NCI-H1048 (cell line): ENCODE measurements around the gene PTTG1IP2.

Experiments
- DNase-seq: peaks from one replicate; lab custom pipeline; 2025; lab: John Stamatoyannopoulos, UW

Gene PTTG1IP2

DNA sequence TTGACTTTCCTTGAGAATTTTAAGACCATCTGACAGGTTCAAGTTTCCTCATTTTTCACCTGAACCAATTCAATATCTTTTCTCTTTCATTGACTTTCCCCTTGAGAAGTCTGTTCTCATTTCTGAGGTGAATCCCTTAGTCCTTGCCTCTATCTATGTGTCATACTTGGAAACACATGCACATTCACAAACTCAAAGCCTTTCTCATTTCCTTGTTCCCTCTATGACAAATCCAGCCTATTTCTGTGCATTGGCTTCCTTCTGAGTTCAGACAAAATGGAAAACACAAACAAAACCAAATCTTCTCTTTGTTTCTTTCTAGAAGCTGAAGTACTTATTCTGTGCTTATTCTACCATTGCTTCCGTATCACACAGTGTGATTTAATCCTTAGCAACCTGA, 13.8 kb downstream of the PTTG1IP2 start:
- no peak for DNase-seq

DNA sequence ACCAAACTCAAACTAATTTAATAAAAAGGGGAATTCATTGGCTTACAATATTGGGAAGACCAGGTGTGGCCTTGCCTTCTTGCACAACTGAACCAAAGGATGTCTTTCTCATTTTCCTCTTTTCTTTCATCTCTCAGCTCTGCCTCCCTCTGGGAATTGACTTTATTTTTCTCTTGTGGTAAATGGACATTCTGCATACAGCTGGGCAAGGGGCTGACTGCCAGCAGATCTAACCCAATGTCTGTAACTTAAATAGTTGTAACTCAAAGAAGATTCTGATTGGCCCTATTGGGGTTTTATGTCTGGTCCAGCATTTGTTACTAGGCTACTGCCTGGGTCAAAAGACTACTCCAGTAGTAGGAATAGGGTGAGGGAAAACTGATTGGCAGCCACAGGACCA, 15.3 kb downstream of the PTTG1IP2 start:
- DNase-seq: no peak

- DNase-seq: no peak
Observed at GRCh38 chr7:90485734-90486316, 16.4 kb downstream of the PTTG1IP2 start.

DNA sequence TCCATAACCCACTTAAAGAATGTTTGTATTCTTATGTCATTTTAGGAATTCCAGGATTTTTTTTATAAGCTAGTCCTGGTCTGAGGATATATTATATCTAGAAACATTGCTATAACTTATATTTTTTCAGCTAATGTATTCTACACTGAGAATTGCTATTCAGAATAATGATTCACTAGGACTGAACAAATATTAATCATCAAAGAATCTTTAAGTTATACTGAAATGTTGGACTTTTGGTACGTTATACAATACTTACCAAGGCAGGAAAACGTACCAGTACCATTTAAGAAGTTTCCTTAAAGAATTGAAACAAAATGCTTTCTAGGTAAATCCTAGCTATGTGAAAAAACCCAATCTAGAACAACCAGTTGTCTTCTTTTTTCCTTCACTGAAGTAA, 18.4 kb downstream of the PTTG1IP2 start:
- no peak for DNase-seq

DNA sequence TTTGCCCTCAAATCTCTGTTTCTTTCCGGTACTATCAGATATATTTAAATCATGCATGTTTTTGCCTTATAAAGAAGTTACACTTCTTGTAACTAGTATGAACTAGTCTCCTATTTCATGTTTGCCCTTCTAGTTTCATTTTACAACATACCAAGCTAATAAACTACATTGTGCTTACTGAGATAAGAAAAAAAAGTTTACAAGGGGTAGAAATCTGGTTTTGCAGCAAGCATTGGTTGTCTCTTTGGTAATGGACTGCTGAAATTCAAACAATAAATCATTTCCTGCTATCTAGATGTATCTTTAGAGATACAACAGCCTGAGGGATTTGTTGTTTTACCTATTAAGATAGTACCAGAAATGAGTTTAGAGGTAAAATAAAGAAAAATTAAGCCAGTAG, 18.8 kb downstream of the PTTG1IP2 start:
- no peak for DNase-seq

- no peak for DNase-seq
Observed at GRCh38 chr7:90492250-90492649, 22.8 kb downstream of the PTTG1IP2 start.

DNA sequence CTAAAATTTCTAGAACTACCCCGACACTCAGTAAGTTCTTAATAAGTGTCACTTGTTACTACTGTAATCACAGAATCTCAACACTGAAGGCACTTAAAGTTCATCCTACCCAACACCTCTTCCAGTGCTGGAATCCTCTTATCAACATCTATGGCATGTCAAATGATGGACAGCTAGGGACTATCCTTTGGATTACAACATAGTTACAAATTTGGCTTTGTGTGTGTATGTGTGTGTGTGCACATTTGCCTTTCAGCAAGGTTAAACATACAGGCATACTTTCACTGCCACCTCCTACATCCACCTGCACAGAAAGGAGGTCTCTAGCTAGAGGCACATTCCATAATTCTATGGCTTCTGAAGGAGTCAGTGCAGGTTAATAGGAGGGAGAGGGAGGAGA, 25.8 kb downstream of the PTTG1IP2 start:
- DNase-seq: no peak

DNA sequence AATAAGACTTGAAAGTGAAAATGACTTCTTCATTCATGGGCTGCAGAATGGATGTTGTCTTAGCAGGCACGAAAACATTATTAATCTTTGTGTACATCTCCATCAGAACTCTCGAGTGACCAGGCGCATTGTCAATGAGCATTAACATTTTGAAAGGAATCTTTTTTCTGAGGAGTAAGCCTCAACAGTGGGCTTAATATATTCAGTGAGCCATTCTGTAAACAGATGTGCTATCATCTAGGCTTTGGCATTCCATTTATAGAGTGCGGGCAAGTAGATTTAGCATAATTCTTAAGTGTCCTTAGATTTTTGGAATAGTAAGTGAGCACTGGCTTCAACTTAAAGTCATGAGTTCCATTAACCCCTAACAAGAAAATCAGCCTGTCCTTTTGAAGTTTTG, 33.1 kb downstream of the PTTG1IP2 start:
- no peak for DNase-seq

DNA sequence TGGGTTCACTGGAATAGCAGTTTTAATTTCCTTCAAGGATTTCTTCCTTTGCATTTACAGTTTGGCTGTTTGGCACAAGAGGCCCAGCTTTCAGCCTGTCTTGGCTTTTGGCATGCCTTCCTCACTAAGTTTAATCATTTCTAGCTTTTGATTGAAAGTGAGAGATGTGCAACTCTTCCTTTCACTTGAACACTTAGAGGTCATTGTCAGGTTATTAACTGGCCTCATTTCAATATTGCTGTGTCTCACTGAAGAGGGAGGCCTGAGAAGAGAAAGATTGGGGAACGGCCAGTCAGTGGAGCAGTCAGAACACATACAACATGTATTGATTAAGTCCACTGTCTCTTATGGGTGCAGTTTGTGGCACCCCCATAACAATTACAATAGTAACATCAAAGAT, 33.9 kb downstream of the PTTG1IP2 start:
- no peak for DNase-seq

DNA sequence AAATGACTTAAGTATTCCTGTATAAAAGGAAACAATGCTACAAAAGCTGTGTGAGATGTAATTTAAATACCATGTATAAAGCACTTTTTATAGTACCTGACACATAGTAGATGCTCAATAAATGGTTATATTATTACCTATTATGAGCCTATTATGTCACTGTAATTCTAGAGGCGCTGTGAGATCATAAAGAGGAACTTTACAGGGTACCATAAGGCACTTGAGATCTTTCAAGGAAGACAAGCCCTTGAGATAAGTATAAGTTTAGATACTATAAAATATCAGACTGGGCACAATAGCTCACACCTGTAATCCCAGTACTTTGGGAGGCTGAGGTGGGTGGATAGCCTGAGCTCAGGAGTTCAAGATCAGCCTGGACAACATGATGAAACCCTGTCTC, 38.3 kb downstream of the PTTG1IP2 start:
- no peak for DNase-seq

- no peak for DNase-seq
Observed at GRCh38 chr7:90511776-90512175, 42.3 kb downstream of the PTTG1IP2 start.

DNA sequence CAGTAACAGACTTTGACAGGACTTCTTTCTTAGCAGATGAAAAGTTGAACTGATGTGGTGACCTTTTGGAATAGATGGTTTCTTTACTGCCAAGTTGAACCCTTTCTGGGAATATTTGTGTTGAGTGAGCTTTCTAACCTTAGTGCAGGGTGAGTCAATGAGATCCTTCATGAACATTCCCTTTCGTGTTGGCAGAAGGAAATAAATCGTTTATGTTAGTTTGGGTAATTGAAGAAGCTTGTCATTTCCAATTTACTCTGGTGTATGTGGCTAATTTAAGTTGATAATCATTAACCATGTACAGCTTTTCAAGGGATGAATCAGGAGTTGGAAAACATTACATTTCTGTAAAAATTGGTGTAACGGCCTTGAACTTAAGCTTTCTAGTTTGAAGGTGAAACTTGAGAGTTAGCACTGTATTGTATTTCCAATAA, 43.4 kb downstream of the PTTG1IP2 start:
- no peak for DNase-seq

DNA sequence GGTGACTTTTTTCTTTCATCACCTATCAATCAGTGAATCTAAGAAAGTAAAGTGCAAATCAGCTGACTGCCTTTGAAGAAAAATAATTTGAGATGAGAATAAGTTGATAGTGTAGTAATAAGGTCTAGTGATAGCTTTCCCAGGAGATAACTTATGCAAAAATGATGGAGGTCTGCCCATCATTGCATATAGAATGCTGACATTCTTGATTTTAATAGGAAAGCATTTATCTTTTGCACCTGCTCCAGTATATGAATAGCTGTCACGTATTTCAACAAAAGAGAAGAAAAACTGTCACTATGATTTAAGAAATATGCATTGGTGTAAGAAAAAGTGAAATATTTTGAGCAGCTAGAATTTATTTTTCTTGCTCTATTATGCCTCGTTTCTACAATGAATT, 46.8 kb downstream of the PTTG1IP2 start:
- no peak for DNase-seq

GRCh38 chr7:90518630-90519029, 49.2 kb downstream of the PTTG1IP2 start:
- no peak for DNase-seq

- no peak for DNase-seq
Observed at GRCh38 chr7:90520484-90520883, 51.0 kb downstream of the PTTG1IP2 start.

- no peak for DNase-seq
Observed at GRCh38 chr7:90530263-90530662, 60.8 kb downstream of the PTTG1IP2 start.

- DNase-seq: no peak
Observed at GRCh38 chr7:90532231-90532929, 62.9 kb downstream of the PTTG1IP2 start.

DNA sequence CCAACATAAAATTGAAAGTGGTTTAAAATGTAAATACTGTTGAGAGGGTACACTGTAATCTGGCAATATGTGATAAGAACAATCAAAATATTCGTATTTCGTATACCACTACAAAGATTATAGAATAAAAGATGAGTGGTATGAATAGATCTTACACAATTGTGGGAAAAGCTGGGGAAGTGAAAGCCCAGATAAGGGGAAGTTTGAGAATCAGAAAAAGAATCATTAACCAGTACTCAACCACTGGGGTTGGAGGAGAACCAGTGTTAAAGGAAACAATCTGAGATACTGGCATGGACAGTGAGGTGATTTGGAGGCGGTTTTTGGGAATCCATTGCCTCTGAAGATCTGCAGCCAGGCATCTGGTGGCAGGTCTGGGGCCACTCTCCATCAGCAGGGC, 67.0 kb downstream of the PTTG1IP2 start:
- no peak for DNase-seq

GRCh38 chr7:90538405-90538804, 69.0 kb downstream of the PTTG1IP2 start:
- no peak for DNase-seq

DNA sequence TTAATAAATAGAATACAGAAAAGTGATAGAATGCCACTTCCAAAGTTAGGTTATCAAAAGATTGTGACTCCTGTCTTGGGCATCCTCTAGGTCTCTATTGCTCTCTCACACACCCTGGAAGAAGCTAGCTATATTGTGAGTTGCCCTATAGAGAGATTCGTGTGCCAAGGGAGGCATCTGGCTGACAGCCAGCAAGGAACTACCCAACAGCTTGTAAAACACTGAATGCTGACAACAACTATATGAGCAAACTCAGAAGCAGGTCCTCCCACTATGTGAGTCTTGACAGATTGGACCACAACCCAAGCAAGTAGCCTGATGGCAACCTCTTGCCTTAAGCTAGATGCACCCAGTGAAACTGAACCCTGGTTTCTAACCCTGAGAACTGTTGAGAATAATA, 71.0 kb downstream of the PTTG1IP2 start:
- DNase-seq: no peak

DNA sequence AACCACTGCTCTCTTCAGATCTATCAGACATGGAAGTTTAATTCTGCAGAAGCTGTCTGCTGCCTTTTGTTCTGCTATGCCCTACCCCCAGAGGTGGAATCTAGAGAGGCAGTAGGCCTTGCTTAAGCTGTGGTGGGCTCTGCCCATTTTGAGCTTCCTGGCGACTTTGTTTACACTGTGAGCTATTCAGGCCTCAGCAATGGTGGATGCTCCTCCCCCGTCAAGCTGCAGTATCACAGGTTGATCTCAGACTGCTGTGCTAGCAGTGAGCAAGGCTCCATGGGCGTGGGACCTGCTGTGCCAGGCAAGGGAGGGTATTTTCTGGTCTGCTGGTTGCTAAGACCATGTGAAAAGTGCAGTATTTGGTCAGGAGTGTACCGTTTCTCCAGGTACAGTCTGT, 81.6 kb downstream of the PTTG1IP2 start:
- no peak for DNase-seq

DNA sequence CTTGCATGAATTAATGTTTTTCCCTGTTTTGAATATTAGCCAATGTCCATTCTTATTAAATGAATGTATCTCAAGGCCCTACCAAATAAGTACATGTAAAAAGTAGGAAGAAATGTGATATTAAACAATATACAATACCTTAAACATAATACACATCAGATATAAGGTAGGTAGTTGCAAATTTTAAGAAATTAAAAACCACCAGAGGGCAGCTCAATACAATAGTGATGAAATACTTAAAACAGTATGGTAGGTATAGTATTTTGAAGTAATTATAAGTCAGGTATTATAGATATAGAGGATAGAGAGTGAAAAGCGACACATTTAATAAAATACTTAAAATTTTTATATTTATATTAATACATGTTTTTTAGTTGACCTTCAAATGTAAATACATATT, 83.1 kb downstream of the PTTG1IP2 start:
- no peak for DNase-seq

DNA sequence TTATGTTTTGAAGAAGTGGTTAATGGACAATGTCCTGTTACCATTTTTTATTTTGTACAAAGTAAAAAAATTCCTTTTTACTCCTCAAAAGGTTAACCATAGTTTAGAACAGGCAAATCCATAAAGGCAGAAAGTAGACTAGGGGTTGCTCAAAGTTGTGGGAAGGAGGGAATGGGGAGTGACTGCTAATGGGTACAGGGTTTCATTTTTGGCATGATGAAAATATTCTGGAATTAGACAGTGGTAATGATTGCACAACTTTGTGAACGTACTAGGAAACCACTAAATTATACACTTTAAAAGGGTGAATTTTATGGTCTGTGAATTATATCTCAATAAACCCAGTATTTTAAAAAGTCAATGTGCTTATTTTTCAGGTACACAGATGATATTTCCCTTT, 91.3 kb downstream of the PTTG1IP2 start:
- no peak for DNase-seq
